Measurements from ENCODE around the gene VWCE. TPM values are rescaled to one million over a fixed set of nuclear protein-coding genes. Genes with fewer than 3 reads are reported as not detected.
"Not testable (repeated sequence)": the region's sequence is repeated elsewhere in the genome, so short reads cannot be mapped to it uniquely, and the experiment has no call there.

Gene VWCE
- total and polyA plus RNA-seq, 7 donors, result 0.49 to 5.5 (median 0.61) TPM; not detected in 2

GRCh38 chr11:61254403-61255025 lies 40.6 kb downstream of the VWCE start:
- H3K36me3 ChIP-seq, result no peaks in the 10 kb centered on the region
- H3K27me3 ChIP-seq, result no peaks in the 10 kb centered on the region
- H3K4me1 ChIP-seq, result no peaks in the 10 kb centered on the region
- H3K4me3 ChIP-seq, result no peak overlapping the region
- no peak overlapping the region for H3K27ac ChIP-seq
- DNase-seq, result no peak
- TF ChIP-seq CTCF (IDR thresholded peaks at IDR 0.05), result peak; percentile 19 to 63 (median 52)
- TF ChIP-seq POLR2A (IDR thresholded peaks at IDR 0.05), result no peak
- no peak for TF ChIP-seq POLR2AphosphoS5 (IDR thresholded peaks at IDR 0.05)
- intact Hi-C loops (cut with DNase I), result no loop called here
- 52 to 61% methylated on average over 12 of the region's 12 CpGs for WGBS, 2 donors
- H3K9me3 ChIP-seq, result no peaks in the 10 kb centered on the region

- 13 to 55% methylated on average over 1 of the region's 1 CpG for WGBS, 2 donors
- DNase-seq; intact Hi-C loops (cut with DNase I); H3K27ac ChIP-seq; H3K27me3 ChIP-seq; H3K4me3 ChIP-seq; H3K9me3 ChIP-seq; H3K36me3 ChIP-seq; H3K4me1 ChIP-seq: not testable (repeated sequence)
Measured at GRCh38 chr11:61252332-61252731, 42.8 kb downstream of the VWCE start.

GRCh38 chr11:61250796-61251765 lies 44.0 kb downstream of the VWCE start:
- intact Hi-C loops (cut with DNase I); H3K4me1 ChIP-seq; H3K9me3 ChIP-seq; DNase-seq; H3K27ac ChIP-seq; H3K4me3 ChIP-seq; H3K36me3 ChIP-seq; H3K27me3 ChIP-seq: not testable (repeated sequence)
- WGBS, 2 donors, result 76 to 79% methylated on average over 20 of the region's 20 CpGs

- 87 to 92% methylated on average over 8 of the region's 8 CpGs for WGBS, 2 donors
- H3K27me3 ChIP-seq; H3K36me3 ChIP-seq; DNase-seq; H3K4me3 ChIP-seq; H3K4me1 ChIP-seq; H3K9me3 ChIP-seq; intact Hi-C loops (cut with DNase I); H3K27ac ChIP-seq: not testable (repeated sequence)
Measured at GRCh38 chr11:61249201-61249600, 45.9 kb downstream of the VWCE start.

GRCh38 chr11:61248071-61248470 lies 47.0 kb downstream of the VWCE start:
- H3K4me3 ChIP-seq; H3K27me3 ChIP-seq; H3K4me1 ChIP-seq; DNase-seq; H3K36me3 ChIP-seq; H3K9me3 ChIP-seq; intact Hi-C loops (cut with DNase I); H3K27ac ChIP-seq: not testable (repeated sequence)
- 82 to 86% methylated on average over 9 of the region's 9 CpGs for WGBS, 2 donors

- H3K4me1 ChIP-seq; DNase-seq; H3K27me3 ChIP-seq; H3K9me3 ChIP-seq; intact Hi-C loops (cut with DNase I); H3K36me3 ChIP-seq; H3K4me3 ChIP-seq; H3K27ac ChIP-seq: not testable (repeated sequence)
- WGBS, 2 donors, result no CpG with 5 or more reads among the region's 10 CpGs
Measured at GRCh38 chr11:61245284-61245964, 49.7 kb downstream of the VWCE start.

GRCh38 chr11:61241526-61241925 lies 53.6 kb downstream of the VWCE start:
- WGBS, 2 donors, result no CpG with 5 or more reads among the region's 5 CpGs
- H3K27ac ChIP-seq; DNase-seq; H3K9me3 ChIP-seq; H3K4me1 ChIP-seq; H3K4me3 ChIP-seq; H3K36me3 ChIP-seq; H3K27me3 ChIP-seq; intact Hi-C loops (cut with DNase I): not testable (repeated sequence)

GRCh38 chr11:61240875-61241274 lies 54.2 kb downstream of the VWCE start, which contains the start of gene PGA5:
Gene PGA5 (plus strand): TSS chr11:61241175. CDS start chr11:61241227, 52 bp downstream.
- H3K4me3 ChIP-seq; intact Hi-C loops (cut with DNase I); H3K4me1 ChIP-seq; H3K27me3 ChIP-seq; H3K9me3 ChIP-seq; H3K27ac ChIP-seq; H3K36me3 ChIP-seq; DNase-seq: not testable (repeated sequence)
- no CpG with 5 or more reads among the region's 8 CpGs for WGBS, 2 donors

- 64 to 66% methylated on average over 8 of the region's 8 CpGs for WGBS, 2 donors
Measured at GRCh38 chr11:61240288-61240687, 54.8 kb downstream of the VWCE start.

GRCh38 chr11:61237130-61237529 lies 58.0 kb downstream of the VWCE start:
- H3K4me1 ChIP-seq; H3K9me3 ChIP-seq; DNase-seq; H3K4me3 ChIP-seq; intact Hi-C loops (cut with DNase I); H3K27me3 ChIP-seq; H3K36me3 ChIP-seq; H3K27ac ChIP-seq: not testable (repeated sequence)
- no CpG with 5 or more reads among the region's 4 CpGs for WGBS, 2 donors

More at GRCh38 chr11:61240288-61240687, 54.8 kb downstream of the VWCE start:
- H3K9me3 ChIP-seq; H3K27ac ChIP-seq; H3K4me3 ChIP-seq; H3K36me3 ChIP-seq; intact Hi-C loops (cut with DNase I); H3K27me3 ChIP-seq; H3K4me1 ChIP-seq; DNase-seq: not testable (repeated sequence)

- H3K36me3 ChIP-seq; intact Hi-C loops (cut with DNase I); DNase-seq; H3K27me3 ChIP-seq; H3K4me3 ChIP-seq; H3K9me3 ChIP-seq; H3K4me1 ChIP-seq; H3K27ac ChIP-seq: not testable (repeated sequence)
- no CpG with 5 or more reads among the region's 3 CpGs for WGBS, 2 donors
Measured at GRCh38 chr11:61232548-61233145, 62.5 kb downstream of the VWCE start.
